ENCODE data around the gene NFATC2. TPM values are rescaled to one million over a fixed set of nuclear protein-coding genes. Genes with fewer than 3 reads are reported as not detected.

The NFATC2 gene
- total RNA-seq, 1 experiment from 2014 or later = 0.61 TPM

GRCh38 chr20:51531712-51532456 is 10.6 kb downstream of the NFATC2 start:
- Mint-ChIP-seq H3K36me3 (ENCODE audit: insufficient read depth in 1 of 3, low read depth in 3 of 3) (no peaks in the 10 kb centered on the region), H3K27ac (no peak overlapping the region), H3K27me3 (ENCODE audit: low read depth) (peaks cover 3% of the 10 kb centered on the region; the same call in 1 of the 2 replicates), H3K4me1 (no peaks in the 10 kb centered on the region), H3K9me3 (no peaks in the 10 kb centered on the region), H3K4me3 (no peak overlapping the region)
- no peak for TF ChIP-seq CTCF (conservative IDR thresholded peaks at IDR 0.05)
- Histone ChIP-seq H3K56ac (ENCODE audit: insufficient read length, low read depth, low read length) (no peak overlapping the region), H3K79me2 (ENCODE audit: insufficient read depth, low read length) (no peaks in the 10 kb centered on the region), H2AK5ac (ENCODE audit: insufficient read length, low read length) (no peak overlapping the region), H3K4ac (ENCODE audit: low read depth, low read length) (no peak overlapping the region), H3K23me2 (ENCODE audit: insufficient read length, low read depth, low read length, poor library complexity, severe bottlenecking) (no peaks in the 10 kb centered on the region), H4K5ac (ENCODE audit: insufficient read length, low read depth, low read length) (no peak overlapping the region), H3K79me1 (ENCODE audit: insufficient read depth, low read depth, low read length, poor library complexity, severe bottlenecking) (no peaks in the 10 kb centered on the region), H4K20me1 (ENCODE audit: control insufficient read depth, insufficient read depth, insufficient read length) (no peaks in the 10 kb centered on the region), H3K14ac (ENCODE audit: insufficient read depth, low read length) (no peak overlapping the region), H2BK12ac (ENCODE audit: insufficient read length, low read depth, low read length) (no peak overlapping the region), H3K9ac (ENCODE audit: extremely low read depth, insufficient read length, low read length) (no peak overlapping the region), H3K23ac (ENCODE audit: insufficient read length, low read depth, low read length) (no peak overlapping the region), H3T11ph (ENCODE audit: low read length) (no peak overlapping the region), H4K91ac (ENCODE audit: insufficient read length, low read depth, low read length) (no peak overlapping the region), H2BK20ac (ENCODE audit: low read depth, low read length, poor library complexity, severe bottlenecking) (no peak overlapping the region), H3K4me2 (ENCODE audit: insufficient read depth, insufficient read length, low read length) (no peak overlapping the region), H3K18ac (ENCODE audit: insufficient read length, low read depth, low read length) (no peak overlapping the region), H2BK120ac (ENCODE audit: low read depth, low read length, poor library complexity, severe bottlenecking) (no peak overlapping the region), H3K9me3 (ENCODE audit: control insufficient read depth, low read depth, low read length) (no peaks in the 10 kb centered on the region), H3K4me1 (ENCODE audit: insufficient read depth, low read length) (no peaks in the 10 kb centered on the region), H3K27ac (ENCODE audit: insufficient read length, low read depth, low read length) (no peak overlapping the region), H3K27me3 (ENCODE audit: insufficient read depth, low read length) (no peaks in the 10 kb centered on the region), H2AFZ (ENCODE audit: low read length) (no peak overlapping the region), H2BK15ac (ENCODE audit: low read depth, low read length) (no peak overlapping the region), H4K8ac (replicated peaks; ENCODE audit: insufficient read length, low read depth, low read length) (no peak overlapping the region), H2BK5ac (ENCODE audit: insufficient read length, low read length) (no peak overlapping the region)
- WGBS (ENCODE audit: extremely low coverage, insufficient read length, low lambda C conversion rate) = no CpG with 5 or more reads among the region's 12 CpGs
- no peak for DNase-seq
